HUES6 (cell line): ENCODE measurements around the gene ZNF774.

ENCODE experiments used
- H3K27ac ChIP-seq: 2 replicates; pipeline ENCODE4 v1.7.0; 2013; ENCODE audit warnings: low read depth, mild to moderate bottlenecking, low read length, inconsistent platforms
- H3K27me3 ChIP-seq: 2 replicates; pipeline ENCODE4 v1.6.1; 2013; ENCODE audit warnings: low read length; ENCODE audit not compliant: control insufficient read depth, insufficient read depth
- H3K36me3 ChIP-seq: 2 replicates; pipeline ENCODE4 v1.6.1; 2013; ENCODE audit warnings: low read length; ENCODE audit not compliant: control insufficient read depth, insufficient read depth
- H3K4me1 ChIP-seq: 2 replicates; pipeline ENCODE4 v1.6.1; 2013; ENCODE audit warnings: low read length; ENCODE audit not compliant: control insufficient read depth, insufficient read depth
- H3K4me3 ChIP-seq: 2 replicates; pipeline ENCODE4 v1.5.1; 2013; ENCODE audit warnings: low read depth, low read length
- H3K9ac ChIP-seq: one replicate; pipeline ENCODE4 v1.6.1; 2013; ENCODE audit warnings: mild to moderate bottlenecking, low read length
- H3K9me3 ChIP-seq: 2 replicates; pipeline ENCODE4 v1.6.1; 2013; ENCODE audit warnings: low read depth, low read length; ENCODE audit not compliant: control insufficient read depth, insufficient read depth

Gene ZNF774

GRCh38 chr15:90322538-90322937, 29.5 kb upstream of the ZNF774 start:
- Histone ChIP-seq H3K4me3 (no peak overlapping the region), H3K36me3 (no peaks in the 10 kb centered on the region), H3K27ac (no peak overlapping the region), H3K4me1 (peaks cover 7% of the 10 kb centered on the region), H3K9ac (no peak overlapping the region), H3K9me3 (no peaks in the 10 kb centered on the region), H3K27me3 (no peaks in the 10 kb centered on the region)

DNA sequence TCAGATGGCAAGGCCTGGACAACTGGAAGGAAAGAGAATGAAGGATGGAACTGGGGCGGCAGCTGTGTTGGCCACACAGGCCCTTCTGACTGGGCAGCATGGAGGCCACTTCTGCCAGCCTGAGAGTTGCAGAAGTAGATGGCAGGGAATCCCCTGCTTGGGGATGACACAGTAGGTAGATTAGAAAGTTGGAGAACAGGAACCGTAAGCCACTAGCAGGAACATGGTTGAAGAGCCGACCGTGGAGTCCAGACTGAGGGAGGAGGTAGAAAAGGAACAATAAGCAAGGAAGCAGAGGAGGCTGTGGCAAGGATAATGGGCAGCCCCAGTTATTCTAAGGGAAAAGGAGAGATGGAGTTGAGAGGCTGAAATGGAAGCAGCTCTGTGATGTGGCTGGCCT, 26.4 kb upstream of the ZNF774 start:
- H3K9me3 ChIP-seq: no peaks in the 10 kb centered on the region
- H3K36me3 ChIP-seq: no peaks in the 10 kb centered on the region
- H3K27me3 ChIP-seq: no peaks in the 10 kb centered on the region
- no peak overlapping the region for H3K27ac ChIP-seq
- H3K9ac ChIP-seq: no peak overlapping the region
- H3K4me3 ChIP-seq: no peak overlapping the region
- H3K4me1 ChIP-seq: peaks cover 3% of the 10 kb centered on the region; the same call in 1 of the 2 replicates

DNA sequence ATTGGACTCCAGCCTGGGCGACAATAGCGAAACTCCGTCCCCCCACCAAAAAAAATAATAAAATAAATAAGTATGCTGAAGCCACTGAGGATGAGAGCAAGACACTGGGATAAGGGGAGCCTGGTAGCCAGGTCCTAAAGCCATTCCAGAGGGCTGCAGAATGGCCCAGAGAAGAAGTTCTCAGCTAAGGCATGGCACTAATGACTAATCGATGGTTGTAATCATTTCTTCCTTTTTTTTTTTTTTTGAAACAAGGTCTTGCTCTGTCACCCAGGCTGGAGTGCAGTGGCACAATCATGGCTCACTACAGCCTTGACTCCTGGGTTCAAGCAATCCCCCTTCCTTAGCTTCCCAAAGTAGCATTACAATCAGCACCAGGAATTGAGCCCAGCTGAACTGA, 25.6 kb upstream of the ZNF774 start:
- no peaks in the 10 kb centered on the region for H3K9me3 ChIP-seq
- no peak overlapping the region for H3K27ac ChIP-seq
- no peak overlapping the region for H3K9ac ChIP-seq
- H3K4me3 ChIP-seq: no peak overlapping the region
- no peaks in the 10 kb centered on the region for H3K27me3 ChIP-seq
- H3K4me1 ChIP-seq: peaks cover 3% of the 10 kb centered on the region; the same call in 1 of the 2 replicates
- H3K36me3 ChIP-seq: no peaks in the 10 kb centered on the region

GRCh38 chr15:90327311-90327710, 24.8 kb upstream of the ZNF774 start:
- Histone ChIP-seq H3K36me3 (no peaks in the 10 kb centered on the region), H3K4me3 (no peak overlapping the region), H3K27me3 (no peaks in the 10 kb centered on the region), H3K9ac (no peak overlapping the region), H3K4me1 (peaks cover 3% of the 10 kb centered on the region; the same call in 1 of the 2 replicates), H3K27ac (no peak overlapping the region), H3K9me3 (no peaks in the 10 kb centered on the region)

- Histone ChIP-seq H3K4me3 (no peak overlapping the region), H3K27ac (no peak overlapping the region), H3K27me3 (no peaks in the 10 kb centered on the region)
Observed at GRCh38 chr15:90334304-90334731, 17.8 kb upstream of the ZNF774 start.

GRCh38 chr15:90336705-90337141, 15.4 kb upstream of the ZNF774 start:
- no peak overlapping the region for H3K4me3 ChIP-seq
- H3K9ac ChIP-seq: no peak overlapping the region
- no peaks in the 10 kb centered on the region for H3K27me3 ChIP-seq
- no peaks in the 10 kb centered on the region for H3K4me1 ChIP-seq
- no peak overlapping the region for H3K27ac ChIP-seq
- H3K36me3 ChIP-seq: no peaks in the 10 kb centered on the region
- no peaks in the 10 kb centered on the region for H3K9me3 ChIP-seq

More at GRCh38 chr15:90334304-90334731, 17.8 kb upstream of the ZNF774 start:
- H3K9ac ChIP-seq: no peak overlapping the region
- H3K4me1 ChIP-seq: no peaks in the 10 kb centered on the region
- no peaks in the 10 kb centered on the region for H3K9me3 ChIP-seq
- no peaks in the 10 kb centered on the region for H3K36me3 ChIP-seq

GRCh38 chr15:90337256-90337655, 14.8 kb upstream of the ZNF774 start:
- Histone ChIP-seq H3K27ac (no peak overlapping the region), H3K9ac (no peak overlapping the region), H3K36me3 (no peaks in the 10 kb centered on the region), H3K9me3 (no peaks in the 10 kb centered on the region), H3K27me3 (no peaks in the 10 kb centered on the region), H3K4me1 (no peaks in the 10 kb centered on the region), H3K4me3 (no peak overlapping the region)

DNA sequence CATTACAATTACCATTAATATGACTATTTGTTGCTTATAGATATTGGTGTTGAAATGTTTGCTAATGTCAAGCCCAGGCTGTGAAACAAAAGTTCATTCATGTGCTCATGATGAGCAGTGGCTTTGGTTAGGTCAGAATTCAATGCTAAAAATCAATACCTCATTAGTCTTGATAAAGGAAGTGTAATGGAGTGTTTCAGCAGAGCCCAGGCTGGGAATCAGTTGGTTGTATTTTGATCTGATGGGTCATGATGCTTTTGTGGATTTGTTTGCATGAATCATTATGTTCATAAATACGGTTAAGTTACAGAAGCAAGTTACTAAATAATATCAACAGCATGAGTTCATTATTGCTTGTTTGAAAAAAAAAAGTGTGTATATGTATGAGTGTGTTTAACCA, 13.6 kb upstream of the ZNF774 start:
- Histone ChIP-seq H3K9ac (no peak overlapping the region), H3K9me3 (no peaks in the 10 kb centered on the region), H3K36me3 (no peaks in the 10 kb centered on the region), H3K27me3 (no peaks in the 10 kb centered on the region), H3K4me3 (no peak overlapping the region), H3K27ac (no peak overlapping the region), H3K4me1 (no peaks in the 10 kb centered on the region)

- no peak overlapping the region for H3K9ac ChIP-seq
- H3K4me1 ChIP-seq: no peaks in the 10 kb centered on the region
- H3K27me3 ChIP-seq: no peaks in the 10 kb centered on the region
- H3K4me3 ChIP-seq: no peak overlapping the region
- no peaks in the 10 kb centered on the region for H3K9me3 ChIP-seq
- no peaks in the 10 kb centered on the region for H3K36me3 ChIP-seq
- H3K27ac ChIP-seq: no peak overlapping the region
Observed at GRCh38 chr15:90340345-90340744, 11.7 kb upstream of the ZNF774 start.

- no peaks in the 10 kb centered on the region for H3K9me3 ChIP-seq
- H3K36me3 ChIP-seq: no peaks in the 10 kb centered on the region
- no peak overlapping the region for H3K4me3 ChIP-seq
- no peak overlapping the region for H3K9ac ChIP-seq
- no peaks in the 10 kb centered on the region for H3K4me1 ChIP-seq
- H3K27me3 ChIP-seq: no peaks in the 10 kb centered on the region
- no peak overlapping the region for H3K27ac ChIP-seq
Observed at GRCh38 chr15:90343302-90343790, 8.7 kb upstream of the ZNF774 start.

DNA sequence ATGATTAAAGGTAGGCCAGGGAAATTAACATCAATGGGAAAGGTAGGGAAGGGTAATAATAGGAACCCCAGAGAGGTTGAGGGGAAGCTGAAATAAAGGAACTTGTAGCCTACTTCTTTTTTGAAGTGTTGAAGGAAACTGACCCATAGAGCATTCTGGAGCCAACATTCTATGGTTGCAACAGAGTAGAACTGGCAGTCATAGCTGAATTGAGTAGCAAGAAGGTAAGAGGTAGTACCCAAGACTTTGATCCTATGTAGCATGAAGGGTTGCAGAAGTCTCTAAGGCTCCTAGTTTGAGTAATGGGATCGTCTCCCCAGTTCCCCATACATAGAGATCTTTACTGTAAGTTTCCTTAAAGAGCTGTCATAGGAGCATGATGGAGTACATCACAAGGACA, 7.4 kb upstream of the ZNF774 start:
- no peaks in the 10 kb centered on the region for H3K4me1 ChIP-seq
- H3K4me3 ChIP-seq: no peak overlapping the region
- no peaks in the 10 kb centered on the region for H3K9me3 ChIP-seq
- H3K9ac ChIP-seq: no peak overlapping the region
- H3K27ac ChIP-seq: no peak overlapping the region
- H3K27me3 ChIP-seq: no peaks in the 10 kb centered on the region
- H3K36me3 ChIP-seq: no peaks in the 10 kb centered on the region

GRCh38 chr15:90345857-90346256, 6.2 kb upstream of the ZNF774 start:
- H3K9ac ChIP-seq: no peak overlapping the region
- no peaks in the 10 kb centered on the region for H3K36me3 ChIP-seq

More at GRCh38 chr15:90345857-90346256, 6.2 kb upstream of the ZNF774 start:
- Histone ChIP-seq H3K9me3 (no peaks in the 10 kb centered on the region), H3K4me1 (no peaks in the 10 kb centered on the region), H3K4me3 (no peak overlapping the region), H3K27ac (no peak overlapping the region), H3K27me3 (no peaks in the 10 kb centered on the region)
